Islet precursor cell (in vitro differentiated cells): Measurements from ENCODE around the gene SLC9A9.

Source experiments
- DNase-seq: peaks from one replicate; pipeline ENCODE4 v3.0.0-alpha.2; 2018

Gene SLC9A9

GRCh38 chr3:143840636-143841035 is 7.6 kb downstream of the SLC9A9 start:
- DNase-seq: no peak

- DNase-seq: no peak
Measured at GRCh38 chr3:143839980-143840379, 8.3 kb downstream of the SLC9A9 start.

GRCh38 chr3:143837076-143837475 is 11.2 kb downstream of the SLC9A9 start:
- DNase-seq: no peak

- no peak for DNase-seq
Measured at GRCh38 chr3:143835312-143835711, 13.0 kb downstream of the SLC9A9 start.

GRCh38 chr3:143832433-143832832 is 15.8 kb downstream of the SLC9A9 start:
- no peak for DNase-seq

- DNase-seq: no peak
Measured at GRCh38 chr3:143831994-143832393, 16.3 kb downstream of the SLC9A9 start.

- no peak for DNase-seq
Measured at GRCh38 chr3:143831208-143831607, 17.1 kb downstream of the SLC9A9 start.

GRCh38 chr3:143830786-143831185 is 17.5 kb downstream of the SLC9A9 start:
- DNase-seq: no peak

- DNase-seq: no peak
Measured at GRCh38 chr3:143830063-143830462, 18.2 kb downstream of the SLC9A9 start.

DNA sequence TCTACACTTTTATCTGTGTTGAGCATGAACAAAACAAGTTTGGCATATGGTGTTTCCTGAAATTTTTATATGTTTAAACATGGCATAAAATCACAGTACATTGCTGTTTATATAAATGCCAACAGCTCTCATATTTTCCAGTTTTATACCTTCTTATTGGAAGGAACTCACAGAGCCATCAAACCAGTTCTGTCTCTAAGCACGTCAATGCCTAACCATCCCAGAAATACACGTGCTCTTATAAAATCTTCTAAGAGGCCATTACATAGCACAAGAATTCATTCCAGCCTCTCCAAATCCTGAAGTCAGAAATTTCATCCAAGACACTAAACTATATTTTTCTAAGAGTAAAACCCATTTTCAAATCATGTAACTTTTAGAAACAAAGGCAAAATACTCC is 20.8 kb downstream of the SLC9A9 start:
- no peak for DNase-seq

GRCh38 chr3:143826296-143826695 is 22.0 kb downstream of the SLC9A9 start:
- no peak for DNase-seq

DNA sequence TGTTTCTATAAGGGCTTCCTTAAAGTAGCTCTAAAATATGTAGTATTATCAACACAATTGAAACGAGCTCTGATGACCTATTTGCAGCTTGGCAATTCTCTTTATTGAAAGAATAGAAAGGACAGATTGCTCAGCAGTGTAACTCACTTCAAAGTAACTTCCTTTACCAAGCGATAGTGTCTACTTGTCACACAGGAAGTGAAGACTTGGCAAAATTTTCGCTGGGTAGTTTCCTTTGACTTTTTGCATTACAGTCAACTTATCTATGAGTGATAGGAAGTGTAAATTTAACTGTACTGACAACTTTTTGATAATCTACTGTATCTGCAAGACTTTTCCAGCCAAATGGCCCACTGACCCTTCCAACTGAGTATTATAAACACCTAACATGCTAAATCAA is 22.8 kb downstream of the SLC9A9 start:
- DNase-seq: no peak

DNA sequence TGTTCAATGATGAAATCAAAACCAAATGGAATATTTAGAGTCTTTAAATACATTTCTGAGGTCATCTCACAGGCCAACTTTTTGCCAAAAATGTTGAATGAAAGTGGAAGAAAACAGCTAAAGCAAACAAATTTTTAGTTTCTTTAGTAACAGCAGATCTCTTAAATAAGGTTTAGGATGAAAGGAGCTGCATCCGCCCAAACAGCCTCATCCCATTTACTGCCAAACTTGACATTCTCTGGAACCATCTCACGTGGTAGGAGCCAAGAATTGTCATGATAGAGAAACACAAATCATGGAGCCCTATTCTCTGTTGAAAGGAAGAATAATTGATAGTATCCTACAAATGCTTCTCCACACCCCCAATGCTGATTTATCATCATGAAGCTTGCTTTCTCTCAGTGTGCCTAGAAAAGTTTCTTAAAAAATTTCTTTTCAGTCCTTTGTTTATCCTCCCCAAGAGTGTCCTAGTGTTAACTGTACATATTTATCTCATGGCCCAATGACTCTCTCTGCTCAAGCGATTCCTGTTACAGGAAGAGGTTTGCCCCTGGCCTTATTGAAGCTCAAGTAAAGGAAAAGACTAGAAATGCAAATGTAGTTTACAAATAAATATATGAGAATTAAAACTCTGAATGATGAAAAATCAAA is 23.4 kb downstream of the SLC9A9 start:
- DNase-seq: no peak

- DNase-seq: no peak
Measured at GRCh38 chr3:143822798-143823197, 25.5 kb downstream of the SLC9A9 start.

GRCh38 chr3:143822374-143822773 is 25.9 kb downstream of the SLC9A9 start:
- peak; percentile 71 for DNase-seq

DNA sequence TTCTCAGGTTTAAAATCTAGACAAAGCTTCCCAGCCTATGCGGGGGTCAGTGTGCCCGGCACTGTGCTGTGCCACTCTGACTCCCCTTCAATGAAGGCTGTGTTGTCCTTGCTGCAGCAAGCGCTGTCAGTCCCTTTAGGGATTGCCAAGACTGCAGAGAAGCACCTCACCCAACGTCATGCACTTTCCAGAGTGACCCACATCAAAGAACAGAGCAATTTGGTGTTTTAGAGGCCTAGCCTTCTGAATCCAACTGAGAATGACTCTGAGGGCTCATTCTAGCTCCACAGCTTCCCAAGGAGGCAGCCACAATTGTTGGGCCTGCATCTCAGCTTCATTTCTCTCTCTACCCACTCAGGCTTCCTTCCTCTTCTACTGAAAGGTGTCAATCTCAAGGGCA is 26.4 kb downstream of the SLC9A9 start:
- peak; percentile 52 for DNase-seq

DNA sequence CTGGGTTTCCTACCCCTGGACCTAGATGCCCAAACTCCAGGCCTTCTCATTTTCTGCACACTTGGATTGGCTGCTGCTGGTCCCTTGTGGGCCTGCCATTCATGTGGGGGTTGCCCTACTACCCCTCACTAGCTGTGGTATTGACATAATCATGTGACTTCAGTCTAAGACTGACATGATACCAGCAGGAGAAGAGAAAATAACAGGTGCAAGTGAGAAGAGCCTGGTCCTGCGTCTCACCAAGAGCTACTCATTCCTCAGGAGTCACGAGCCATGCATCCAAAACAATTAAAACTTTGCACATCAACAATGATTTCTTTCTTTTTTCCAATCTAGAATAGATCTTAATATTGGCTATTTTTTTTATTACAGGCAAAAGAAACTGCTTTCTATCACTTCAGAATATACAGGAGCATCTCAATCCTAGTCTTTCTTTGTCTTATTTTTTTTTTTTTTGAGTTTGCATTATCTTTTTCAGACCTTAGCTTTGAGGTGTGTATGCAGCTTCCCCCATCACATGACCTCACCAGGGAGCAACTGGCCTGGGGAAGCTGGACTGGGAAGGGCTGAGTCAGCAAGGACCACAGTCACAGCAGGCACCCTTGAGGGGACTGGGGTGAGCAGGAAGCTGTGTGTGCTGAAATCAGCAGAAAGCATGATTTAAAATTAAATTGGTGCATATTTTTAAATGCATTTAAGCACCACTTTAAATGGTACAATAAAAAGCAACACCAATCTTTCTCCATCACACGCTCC is 27.6 kb downstream of the SLC9A9 start:
- DNase-seq: peak; percentile 66

DNA sequence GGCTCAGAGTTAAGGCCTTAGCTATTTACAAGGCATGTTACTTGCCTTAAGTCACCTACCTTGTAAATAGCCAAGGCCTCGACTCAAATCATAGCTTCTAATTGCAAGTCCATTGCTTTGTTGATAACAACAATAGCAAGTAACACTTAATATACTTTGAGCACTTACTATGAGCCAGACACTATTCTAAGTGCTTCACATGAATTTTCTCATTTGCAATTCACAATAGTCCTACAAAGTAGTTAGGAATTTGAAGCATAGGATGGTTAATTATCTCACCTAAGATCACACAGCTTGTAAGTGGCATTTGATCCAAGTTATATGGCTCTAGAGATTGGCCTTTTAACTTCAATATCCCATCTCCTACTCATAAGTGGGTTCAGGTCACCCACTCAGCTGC is 28.4 kb downstream of the SLC9A9 start:
- DNase-seq: no peak

DNA sequence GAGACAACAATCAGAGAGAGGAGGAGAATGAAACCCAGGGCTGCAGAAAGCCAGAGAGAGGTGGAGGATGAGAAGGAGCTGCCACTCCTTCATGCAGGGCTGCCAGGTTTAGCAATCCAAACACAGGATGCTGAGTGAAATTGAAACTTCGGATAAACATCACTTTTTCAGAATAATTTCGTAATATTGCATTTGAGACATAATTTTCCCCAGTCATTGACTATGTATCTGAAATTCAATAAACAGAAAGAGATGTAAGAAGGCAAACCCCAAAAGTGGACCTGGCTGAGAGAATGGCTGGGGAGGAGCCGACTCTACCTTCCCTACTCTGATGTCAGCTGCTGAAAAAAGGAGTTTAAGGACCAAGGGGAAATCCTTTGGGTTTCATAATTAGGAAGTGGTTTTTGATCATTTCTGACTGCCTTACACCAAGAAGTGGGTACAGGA is 33.8 kb downstream of the SLC9A9 start:
- DNase-seq: no peak

DNA sequence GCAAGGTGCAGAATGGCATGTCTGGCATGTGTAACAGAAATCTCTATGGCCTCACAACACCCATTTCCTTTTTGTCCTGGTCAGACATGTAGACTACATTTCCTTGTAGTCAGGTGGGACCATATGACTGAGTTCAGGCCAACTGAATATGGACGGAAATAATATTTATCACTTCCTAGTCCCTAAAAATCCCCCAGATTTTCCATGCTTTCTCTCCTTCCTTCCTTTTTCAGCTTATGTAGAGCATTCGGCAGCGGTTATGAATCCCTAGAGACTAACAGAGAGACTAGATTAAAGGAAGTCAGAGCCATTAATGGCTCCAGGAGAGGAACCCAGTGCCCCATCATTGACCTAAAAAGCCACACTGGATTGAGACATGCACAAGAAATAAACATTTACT is 35.8 kb downstream of the SLC9A9 start:
- no peak for DNase-seq

DNA sequence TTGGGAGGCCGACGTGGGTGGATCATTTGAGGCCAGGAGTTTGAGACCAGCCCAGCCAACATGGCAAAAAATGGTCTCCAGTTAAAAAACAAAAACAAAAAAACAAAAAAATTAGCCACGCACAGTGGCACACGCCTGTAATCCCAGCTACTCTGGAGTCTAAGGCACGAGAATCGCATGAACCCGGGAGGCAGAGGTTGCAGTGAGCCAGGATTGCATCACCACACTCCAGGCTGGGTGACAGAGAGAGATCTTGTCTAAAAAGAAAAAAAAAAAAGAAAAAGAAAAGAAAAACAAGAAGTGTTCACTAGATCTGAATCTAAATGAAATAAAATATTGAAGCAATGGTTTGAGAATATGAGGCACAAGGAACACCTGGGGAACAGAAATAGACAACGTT is 36.7 kb downstream of the SLC9A9 start:
- no peak for DNase-seq

DNA sequence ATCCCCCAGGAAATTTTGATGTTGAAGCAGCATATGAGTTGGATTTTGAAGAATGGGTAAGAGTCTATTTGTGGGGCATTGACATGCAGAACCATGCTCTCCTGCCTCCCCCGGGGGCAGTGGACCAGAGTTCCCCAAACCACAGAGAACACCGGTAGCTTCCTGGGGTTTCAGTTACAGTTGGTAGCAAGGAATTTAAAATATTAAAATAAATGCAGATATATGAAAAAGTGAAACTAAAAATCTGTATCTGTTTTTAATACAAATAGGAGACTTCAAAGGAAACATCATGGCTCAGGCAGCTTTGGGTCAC is 37.4 kb downstream of the SLC9A9 start:
- DNase-seq: no peak

DNA sequence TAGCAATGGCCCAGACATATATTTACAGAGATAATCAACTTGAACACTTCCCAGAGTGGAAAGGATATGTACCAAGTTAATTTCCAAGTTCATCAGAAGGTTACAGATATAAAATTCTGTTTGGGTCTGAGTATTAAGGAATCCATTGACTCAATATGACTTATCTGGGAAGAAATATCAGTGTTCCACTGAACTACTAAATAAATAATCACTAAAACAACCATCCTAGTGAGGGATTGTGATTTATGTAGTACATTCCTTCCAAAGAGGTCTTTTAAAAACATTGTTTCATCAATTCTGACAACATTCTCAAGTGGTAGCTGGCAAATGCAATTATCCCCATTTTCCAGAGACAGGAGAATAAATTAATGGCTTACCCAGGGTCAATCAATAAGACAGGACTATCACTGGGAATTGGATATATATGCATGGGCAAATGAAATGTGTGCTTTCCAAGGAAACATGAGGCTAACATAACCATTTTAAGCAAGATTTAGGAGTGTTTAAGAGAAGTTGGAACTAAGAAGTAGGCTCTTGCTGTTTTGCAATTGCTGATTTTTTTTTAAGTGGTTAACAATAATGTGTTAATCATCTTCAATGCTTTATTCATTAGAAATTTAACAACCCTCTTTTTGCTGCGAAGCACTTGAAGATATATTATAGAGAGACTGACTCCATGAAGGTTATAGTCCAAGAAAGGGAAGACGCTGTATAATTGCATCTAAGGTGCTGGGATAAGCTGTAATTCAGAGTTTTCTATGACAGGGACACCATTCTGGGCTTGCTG is 37.9 kb downstream of the SLC9A9 start:
- no peak for DNase-seq

- no peak for DNase-seq
Measured at GRCh38 chr3:143809121-143809621, 39.1 kb downstream of the SLC9A9 start.
